ENCODE measurements around the gene HEY2. TPM values are rescaled to one million over a fixed set of nuclear protein-coding genes. Genes with fewer than 3 reads are reported as not detected.

Gene HEY2
- total and polyA plus RNA-seq, 7 experiments from 2014 or later: 0.14 to 0.46 (median 0.44) TPM; not detected in 2

DNA sequence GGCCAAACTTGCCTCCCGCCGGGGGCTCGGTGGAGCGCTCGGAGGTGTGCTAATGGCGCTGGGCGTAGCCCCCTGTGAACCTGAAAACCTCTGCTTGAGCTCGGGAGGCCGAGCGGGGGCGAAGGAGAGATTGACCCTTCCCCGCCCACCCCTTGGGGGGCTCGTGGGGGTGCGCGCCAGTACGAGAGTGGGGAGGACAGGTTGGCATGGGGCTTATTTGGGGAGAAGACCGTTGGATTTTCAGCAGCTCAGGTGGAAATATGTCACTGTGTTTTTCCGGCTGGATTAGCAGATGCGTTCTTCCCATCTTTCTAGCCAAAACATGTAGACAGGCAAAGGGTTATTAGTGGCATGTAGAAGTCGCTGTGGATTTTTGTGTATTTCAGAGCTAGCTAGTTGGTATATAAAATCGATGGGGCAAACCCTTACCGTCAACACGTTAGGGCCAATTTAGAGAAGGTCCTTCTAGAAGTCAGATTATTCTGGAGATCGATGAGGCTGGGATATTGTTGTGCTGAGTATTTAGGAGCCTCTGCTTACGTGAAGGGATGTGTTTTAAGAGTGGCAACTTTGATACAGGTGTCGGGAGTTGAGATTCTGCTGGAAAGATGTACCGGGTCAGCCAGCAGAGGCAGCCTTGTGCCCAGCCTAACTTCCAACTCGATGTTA is 41.9 kb downstream of the HEY2 start:
- Histone ChIP-seq H3K36me3 (ENCODE audit: control insufficient read depth in 2 of 3, insufficient read depth in 3 of 3, low read length in 3 of 3) (no peaks in the 10 kb centered on the region), H3K4me1 (ENCODE audit: control insufficient read depth in 2 of 2, insufficient read depth in 2 of 2, low read length in 2 of 2) (peaks cover 28 to 37% of the 10 kb centered on the region in 2 donors), H3K9me3 (ENCODE audit: control insufficient read depth in 2 of 3, low read length in 3 of 3) (no peaks in the 10 kb centered on the region), H3K4me3 (ENCODE audit: low read length) (peak overlapping the region; percentile 80), H3K27me3 (ENCODE audit: control insufficient read depth in 2 of 2, insufficient read depth in 2 of 2, low read length in 2 of 2) (no peaks in the 10 kb centered on the region), H3K27ac (ENCODE audit: low read depth, low read length) (peak overlapping the region; percentile 96)
- CTCF ChIA-PET: interaction anchor here (0.5 to 3.9 kb wide), 22 partner anchors 11 to 479 kb away, joined by 3 to 60 read pairs (median 4); partner anchors contain the start of gene HINT3
- peaks cover 30 to 62% (median 51%) of the 10 kb centered on the region in 7 donors for H3K4me1 Mint-ChIP-seq
- intact Hi-C loops (cut with micrococcal nuclease): loop anchor here (1.0 to 2.0 kb wide), 9 partner anchors 12 to 1726 kb away; partner anchors contain the start of genes CENPW (in 2 of the 2) and HINT3 (in 1 of the 2)
- DNase-seq (peak in 8 of 9 donors; percentile 34 to 69 (median 60)), ATAC-seq (peak; percentile 55)
- peak overlapping the region; percentile 79 to 100 (median 91) for H3K27ac Mint-ChIP-seq
- H3K9me3 Mint-ChIP-seq: no peaks in the 10 kb centered on the region
- no peaks in the 10 kb centered on the region for H3K27me3 Mint-ChIP-seq
- H3K4me3 Mint-ChIP-seq: peak overlapping the region; percentile 77 to 98 (median 92)
- POLR2A ChIA-PET: interaction anchor here (0.5 to 5.5 kb wide), 40 partner anchors 8 to 723 kb away, joined by 3 to 356 read pairs (median 5); partner anchors contain the start of genes HDDC2, HEY2, HINT3 and TRMT11
- H3K36me3 Mint-ChIP-seq: peaks cover 4 to 15% (median 5%) of the 10 kb centered on the region in 5 donors

DNA sequence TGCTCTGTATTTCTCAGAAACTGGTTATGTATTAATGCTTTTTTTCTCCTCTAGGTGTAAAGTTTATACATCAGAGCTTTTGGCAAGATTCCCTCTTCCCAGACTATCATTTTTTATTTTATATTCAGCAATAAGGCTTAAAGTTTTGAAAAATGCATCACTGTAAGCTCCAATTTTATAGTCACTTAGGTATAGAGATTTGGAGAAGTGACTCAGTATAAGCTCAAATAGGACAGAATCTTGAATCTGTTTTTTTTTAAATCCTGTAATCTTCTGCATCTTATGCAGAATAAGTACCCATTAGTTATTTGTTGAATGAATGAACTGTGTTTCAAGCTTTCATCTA is 42.4 kb downstream of the HEY2 start:
- peak overlapping the region; percentile 79 to 100 (median 91) for H3K27ac Mint-ChIP-seq
- no peaks in the 10 kb centered on the region for H3K27me3 ChIP-seq (ENCODE audit: control insufficient read depth in 2 of 2, insufficient read depth in 2 of 2, low read length in 2 of 2)
- H3K9me3 Mint-ChIP-seq: no peaks in the 10 kb centered on the region
- peaks cover 4 to 14% (median 5%) of the 10 kb centered on the region in 5 donors for H3K36me3 Mint-ChIP-seq
- no peak for ATAC-seq
- H3K27me3 Mint-ChIP-seq: no peaks in the 10 kb centered on the region
- POLR2A ChIA-PET: interaction anchor here (0.6 to 5.5 kb wide), 14 partner anchors 10 to 724 kb away, joined by 3 to 356 read pairs (median 14); partner anchors contain the start of genes HEY2, HINT3 and TRMT11
- peak overlapping the region; percentile 77 to 98 (median 92) for H3K4me3 Mint-ChIP-seq
- peaks cover 30 to 62% (median 51%) of the 10 kb centered on the region in 7 donors for H3K4me1 Mint-ChIP-seq
- H3K4me3 ChIP-seq (ENCODE audit: low read length): peak overlapping the region; percentile 80
- CTCF ChIA-PET: interaction anchor here (0.5 to 3.9 kb wide), 17 partner anchors 10 to 1463 kb away, joined by 3 to 60 read pairs (median 4); partner anchors contain the start of gene HINT3
- H3K27ac ChIP-seq (ENCODE audit: low read depth, low read length): peak overlapping the region; percentile 96
- no peaks in the 10 kb centered on the region for H3K36me3 ChIP-seq (ENCODE audit: control insufficient read depth in 2 of 3, insufficient read depth in 3 of 3, low read length in 3 of 3)
- peaks cover 28 to 37% of the 10 kb centered on the region in 2 donors for H3K4me1 ChIP-seq (ENCODE audit: control insufficient read depth in 2 of 2, insufficient read depth in 2 of 2, low read length in 2 of 2)
- intact Hi-C loops (cut with micrococcal nuclease): loop anchor here (1.0 to 2.0 kb wide), 9 partner anchors 12 to 1725 kb away; partner anchors contain the start of genes CENPW (in 2 of the 2) and HINT3 (in 1 of the 2)
- H3K9me3 ChIP-seq (ENCODE audit: control insufficient read depth in 2 of 3, low read length in 3 of 3): no peaks in the 10 kb centered on the region
- DNase-seq: no peak

DNA sequence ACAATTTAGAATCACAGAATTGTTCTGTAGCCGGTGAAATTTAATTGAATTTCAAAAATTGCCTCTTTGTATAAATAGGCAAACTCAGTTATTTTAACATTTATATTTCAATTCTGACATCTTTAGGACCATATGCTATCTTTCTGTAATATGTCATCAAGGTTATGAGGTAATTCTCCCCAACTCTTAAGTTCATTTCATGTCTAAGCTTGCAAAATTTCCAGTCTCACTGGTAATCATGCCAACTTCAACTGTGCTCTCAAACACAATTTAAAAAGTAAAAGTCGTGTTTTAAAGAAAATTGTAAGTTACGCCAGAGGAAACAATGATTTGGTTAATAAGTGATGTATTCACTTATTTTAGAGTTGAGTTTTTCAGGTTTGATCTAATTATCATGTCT is 42.7 kb downstream of the HEY2 start:
- intact Hi-C loops (cut with micrococcal nuclease): no loop called here
- H3K27ac ChIP-seq (ENCODE audit: low read depth, low read length): no peak overlapping the region
- ATAC-seq: no peak
- H3K4me3 ChIP-seq (ENCODE audit: low read length): peak overlapping the region; percentile 80
- peak overlapping the region in 6 of 10 donors; percentile 13 to 92 (median 75) for H3K4me3 Mint-ChIP-seq
- H3K4me1 ChIP-seq (ENCODE audit: control insufficient read depth in 2 of 2, insufficient read depth in 2 of 2, low read length in 2 of 2): peaks cover 28 to 37% of the 10 kb centered on the region in 2 donors
- H3K36me3 ChIP-seq (ENCODE audit: control insufficient read depth in 2 of 3, insufficient read depth in 3 of 3, low read length in 3 of 3): no peaks in the 10 kb centered on the region
- H3K4me1 Mint-ChIP-seq: peaks cover 30 to 61% (median 52%) of the 10 kb centered on the region in 7 donors
- POLR2A ChIA-PET: interaction anchor here (0.6 to 5.5 kb wide), 9 partner anchors 10 to 202 kb away, joined by 4 to 356 read pairs (median 30); partner anchors contain the start of genes HINT3 and TRMT11
- H3K27ac Mint-ChIP-seq: peak overlapping the region in 5 of 9 donors; percentile 23 to 100 (median 91)
- no peak for DNase-seq
- H3K27me3 Mint-ChIP-seq: no peaks in the 10 kb centered on the region
- no peaks in the 10 kb centered on the region for H3K9me3 ChIP-seq (ENCODE audit: control insufficient read depth in 2 of 3, low read length in 3 of 3)
- CTCF ChIA-PET: interaction anchor here (0.5 to 3.9 kb wide), 16 partner anchors 10 to 1463 kb away, joined by 3 to 60 read pairs (median 4); partner anchors contain the start of gene HINT3
- H3K36me3 Mint-ChIP-seq: peaks cover 2 to 12% (median 4%) of the 10 kb centered on the region in 5 donors
- H3K9me3 Mint-ChIP-seq: no peaks in the 10 kb centered on the region
- H3K27me3 ChIP-seq (ENCODE audit: control insufficient read depth in 2 of 2, insufficient read depth in 2 of 2, low read length in 2 of 2): no peaks in the 10 kb centered on the region

DNA sequence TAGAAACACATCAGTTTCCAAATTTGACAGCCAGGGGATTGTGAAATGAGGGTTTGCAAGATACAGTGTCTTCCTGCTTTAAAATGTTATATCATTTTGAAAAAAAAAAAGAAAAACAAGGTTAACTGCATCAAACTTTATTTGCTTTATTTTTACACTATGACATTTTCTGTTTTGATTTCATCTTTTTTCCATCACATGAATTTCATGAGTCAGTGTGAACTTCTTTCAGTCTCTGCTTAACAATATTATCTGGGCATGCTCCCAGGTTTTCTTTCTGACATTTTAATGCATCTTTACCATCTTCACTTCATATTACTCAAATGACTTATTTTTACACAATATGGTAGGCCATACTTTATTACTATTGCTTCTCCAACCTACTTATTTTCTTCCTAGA is 43.2 kb downstream of the HEY2 start:
- H3K36me3 ChIP-seq (ENCODE audit: control insufficient read depth in 2 of 3, insufficient read depth in 3 of 3, low read length in 3 of 3): no peaks in the 10 kb centered on the region
- Mint-ChIP-seq H3K4me3 (peak overlapping the region in 2 of 10 donors; percentile 39 to 64), H3K27ac (peak overlapping the region in 1 of 9 donors; percentile 61), H3K9me3 (no peaks in the 10 kb centered on the region), H3K36me3 (peaks cover 3 to 13% (median 5%) of the 10 kb centered on the region in 5 donors), H3K4me1 (peaks cover 33 to 66% (median 57%) of the 10 kb centered on the region in 7 donors), H3K27me3 (no peaks in the 10 kb centered on the region)
- POLR2A ChIA-PET: interaction anchor here (1.4 to 5.5 kb wide), 4 partner anchors 12 to 164 kb away, joined by 4 to 356 read pairs (median 78); partner anchors contain the start of gene HINT3
- H3K9me3 ChIP-seq (ENCODE audit: control insufficient read depth in 2 of 3, low read length in 3 of 3): no peaks in the 10 kb centered on the region
- no peak overlapping the region for H3K27ac ChIP-seq (ENCODE audit: low read depth, low read length)
- intact Hi-C loops (cut with micrococcal nuclease): no loop called here
- no peak overlapping the region for H3K4me3 ChIP-seq (ENCODE audit: low read length)
- no peak for ATAC-seq
- H3K4me1 ChIP-seq (ENCODE audit: control insufficient read depth in 2 of 2, insufficient read depth in 2 of 2, low read length in 2 of 2): peaks cover 28 to 37% of the 10 kb centered on the region in 2 donors
- H3K27me3 ChIP-seq (ENCODE audit: control insufficient read depth in 2 of 2, insufficient read depth in 2 of 2, low read length in 2 of 2): no peaks in the 10 kb centered on the region
- CTCF ChIA-PET: interaction anchor here (0.9 kb wide), 1 partner anchor 8 kb away, joined by 3 read pairs; no protein-coding TSS in a partner anchor
- DNase-seq: no peak

DNA sequence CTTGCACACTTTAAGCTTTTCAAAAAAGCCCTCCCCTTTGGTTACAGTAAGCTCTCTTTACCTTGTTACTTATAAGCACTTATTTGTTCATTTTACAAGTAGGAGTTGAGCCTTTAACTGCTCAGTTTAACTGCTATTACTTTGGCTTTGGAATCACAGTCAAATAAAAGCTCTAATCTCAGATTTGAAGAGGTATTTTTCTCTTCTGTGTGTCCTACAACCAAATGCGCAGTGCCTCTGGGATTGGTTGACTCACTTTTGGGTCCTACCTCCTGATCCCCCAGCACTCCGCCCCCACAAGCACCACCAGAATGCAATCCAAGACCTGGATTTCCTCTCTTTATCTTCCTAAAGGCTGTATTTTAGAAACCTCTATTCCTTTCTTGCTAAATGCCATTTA is 43.8 kb downstream of the HEY2 start:
- Histone ChIP-seq H3K4me3 (ENCODE audit: low read length) (no peak overlapping the region), H3K4me1 (ENCODE audit: control insufficient read depth in 2 of 2, insufficient read depth in 2 of 2, low read length in 2 of 2) (peaks cover 28 to 37% of the 10 kb centered on the region in 2 donors), H3K36me3 (ENCODE audit: control insufficient read depth in 2 of 3, insufficient read depth in 3 of 3, low read length in 3 of 3) (no peaks in the 10 kb centered on the region), H3K9me3 (ENCODE audit: control insufficient read depth in 2 of 3, low read length in 3 of 3) (no peaks in the 10 kb centered on the region), H3K27me3 (ENCODE audit: control insufficient read depth in 2 of 2, insufficient read depth in 2 of 2, low read length in 2 of 2) (no peaks in the 10 kb centered on the region), H3K27ac (ENCODE audit: low read depth, low read length) (no peak overlapping the region)
- Mint-ChIP-seq H3K27ac (peak overlapping the region in 5 of 9 donors; percentile 7 to 71 (median 52)), H3K4me1 (peaks cover 35 to 66% (median 57%) of the 10 kb centered on the region in 7 donors), H3K27me3 (no peaks in the 10 kb centered on the region), H3K9me3 (no peaks in the 10 kb centered on the region), H3K36me3 (peaks cover 3 to 15% (median 6%) of the 10 kb centered on the region in 5 donors), H3K4me3 (peak overlapping the region in 3 of 10 donors; percentile 4 to 65 (median 7))
- ATAC-seq (no peak), DNase-seq (no peak)
- intact Hi-C loops (cut with micrococcal nuclease): no loop called here
- POLR2A ChIA-PET: interaction anchor here (1.0 to 5.5 kb wide), 4 partner anchors 13 to 163 kb away, joined by 4 to 356 read pairs (median 42); partner anchors contain the start of gene HINT3
- CTCF ChIA-PET: interaction anchor here (0.9 to 1.1 kb wide), 2 partner anchors 9 to 12 kb away, joined by 3 to 4 read pairs; no protein-coding TSS in a partner anchor

DNA sequence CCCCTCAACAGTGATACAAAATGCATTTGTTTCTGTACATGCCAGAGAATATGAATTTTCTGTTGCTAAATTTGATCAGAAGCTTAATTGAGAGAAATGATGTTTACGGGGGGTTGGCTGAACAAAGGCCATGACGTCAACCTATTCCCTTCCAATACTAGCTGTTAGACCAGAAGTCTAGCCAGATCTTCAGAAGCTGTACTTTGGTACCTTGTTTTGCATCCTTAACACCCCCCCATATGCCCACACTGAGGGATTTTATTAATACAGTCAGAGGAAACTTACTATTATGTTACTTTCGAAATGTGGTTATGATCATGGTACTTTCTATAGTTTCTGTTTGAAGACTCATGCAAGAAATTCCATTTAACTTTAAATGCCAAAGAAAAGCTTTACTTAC is 44.4 kb downstream of the HEY2 start:
- DNase-seq (peak in 1 of 9 donors; percentile 13), ATAC-seq (no peak)
- H3K27me3 Mint-ChIP-seq: no peaks in the 10 kb centered on the region
- H3K9me3 Mint-ChIP-seq: no peaks in the 10 kb centered on the region
- intact Hi-C loops (cut with micrococcal nuclease): no loop called here
- peak overlapping the region in 2 of 10 donors; percentile 14 to 65 for H3K4me3 Mint-ChIP-seq
- H3K36me3 Mint-ChIP-seq: peaks cover 5 to 16% (median 6%) of the 10 kb centered on the region in 5 donors
- H3K27me3 ChIP-seq (ENCODE audit: control insufficient read depth in 2 of 2, insufficient read depth in 2 of 2, low read length in 2 of 2): no peaks in the 10 kb centered on the region
- POLR2A ChIA-PET: interaction anchor here (1.0 to 5.5 kb wide), 4 partner anchors 13 to 163 kb away, joined by 4 to 356 read pairs (median 42); partner anchors contain the start of gene HINT3
- peak overlapping the region in 4 of 9 donors; percentile 7 to 71 (median 60) for H3K27ac Mint-ChIP-seq
- peaks cover 25 to 37% of the 10 kb centered on the region in 2 donors for H3K4me1 ChIP-seq (ENCODE audit: control insufficient read depth in 2 of 2, insufficient read depth in 2 of 2, low read length in 2 of 2)
- no peak overlapping the region for H3K4me3 ChIP-seq (ENCODE audit: low read length)
- H3K4me1 Mint-ChIP-seq: peaks cover 35 to 66% (median 54%) of the 10 kb centered on the region in 7 donors
- no peaks in the 10 kb centered on the region for H3K9me3 ChIP-seq (ENCODE audit: control insufficient read depth in 2 of 3, low read length in 3 of 3)
- H3K27ac ChIP-seq (ENCODE audit: low read depth, low read length): no peak overlapping the region
- H3K36me3 ChIP-seq (ENCODE audit: control insufficient read depth in 2 of 3, insufficient read depth in 3 of 3, low read length in 3 of 3): no peaks in the 10 kb centered on the region
- CTCF ChIA-PET: interaction anchor here (0.9 to 1.1 kb wide), 2 partner anchors 9 to 12 kb away, joined by 3 to 4 read pairs; no protein-coding TSS in a partner anchor

All from naive thymus-derived CD4-positive, alpha-beta T cell (primary cell).